ENCODE measurements around the gene FUS.

Gene FUS

GRCh38 chr16:31204871-31205666 lies 25.1 kb downstream of the FUS start:
- DNase-seq, result no peak

- no peak for DNase-seq
These were observed 26.8 kb downstream of the FUS start for GRCh38 chr16:31206776-31207175.

- DNase-seq, result no peak
These were observed 33.4 kb downstream of the FUS start for GRCh38 chr16:31213342-31213741.

- DNase-seq, result no peak
These were observed 34.2 kb downstream of the FUS start, which contains the start of gene TRIM72 for GRCh38 chr16:31213877-31214707. Gene TRIM72, plus strand, starts transcription at chr16:31214119. Its CDS starts 620 bp downstream, at chr16:31214739.

- peak in 2 of 3 experiments; percentile 56 to 66 for DNase-seq
These were observed 34.9 kb downstream of the FUS start for GRCh38 chr16:31214708-31215286.

- peak in 2 of 3 experiments; percentile 56 to 65 for DNase-seq
These were observed 35.6 kb downstream of the FUS start for GRCh38 chr16:31215287-31216162.

- DNase-seq, result peak in 2 of 3 experiments; percentile 26 to 31
These were observed 36.6 kb downstream of the FUS start, which contains the start of gene PYDC1 for GRCh38 chr16:31216422-31217135. Gene PYDC1, minus strand, starts transcription at chr16:31217135. Its CDS starts 107 bp downstream, at chr16:31217028.

GRCh38 chr16:31217136-31217530 lies 37.2 kb downstream of the FUS start:
- no peak for DNase-seq

- DNase-seq, result no peak
These were observed 39.3 kb downstream of the FUS start for GRCh38 chr16:31219154-31219741.

- DNase-seq, result no peak
These were observed 41.6 kb downstream of the FUS start for GRCh38 chr16:31221357-31222160.

- no peak for DNase-seq
These were observed 43.1 kb downstream of the FUS start for GRCh38 chr16:31223044-31223443.

- DNase-seq, result no peak
These were observed 44.4 kb downstream of the FUS start for GRCh38 chr16:31224092-31224955.

GRCh38 chr16:31225193-31225592 lies 45.3 kb downstream of the FUS start:
- DNase-seq, result no peak

GRCh38 chr16:31228206-31228605 lies 48.3 kb downstream of the FUS start:
- no peak for DNase-seq

GRCh38 chr16:31229501-31229900 lies 49.6 kb downstream of the FUS start:
- DNase-seq, result no peak

- no peak for DNase-seq
These were observed 58.1 kb downstream of the FUS start for GRCh38 chr16:31238041-31238440.

Measured in NCI-H1417 (cell line).